PFSK-1 (cell line): ENCODE measurements around the gene RER1.

Experiments
- POLR2AphosphoS5 ChIP-seq: IDR thresholded peaks from 2 replicates; pipeline ENCODE4 v1.6.1; 2012; ENCODE audit warnings: low read depth, mild to moderate bottlenecking, control low read depth, low read length, moderate library complexity
- TF ChIP-seq, protein P1 (sequence below), 2 experiments: IDR thresholded peaks; 2 replicates each; pipeline versions ENCODE4 v1.6.1 to v1.8.0; 2011 to 2012; ENCODE audit warnings: low read depth in 2 of 2, low read length in 2 of 2, control low read depth in 1 of 2, inconsistent platforms in 1 of 2, mild to moderate bottlenecking in 1 of 2, moderate library complexity in 1 of 2; ENCODE audit not compliant: insufficient read depth in 1 of 2

DNA sequence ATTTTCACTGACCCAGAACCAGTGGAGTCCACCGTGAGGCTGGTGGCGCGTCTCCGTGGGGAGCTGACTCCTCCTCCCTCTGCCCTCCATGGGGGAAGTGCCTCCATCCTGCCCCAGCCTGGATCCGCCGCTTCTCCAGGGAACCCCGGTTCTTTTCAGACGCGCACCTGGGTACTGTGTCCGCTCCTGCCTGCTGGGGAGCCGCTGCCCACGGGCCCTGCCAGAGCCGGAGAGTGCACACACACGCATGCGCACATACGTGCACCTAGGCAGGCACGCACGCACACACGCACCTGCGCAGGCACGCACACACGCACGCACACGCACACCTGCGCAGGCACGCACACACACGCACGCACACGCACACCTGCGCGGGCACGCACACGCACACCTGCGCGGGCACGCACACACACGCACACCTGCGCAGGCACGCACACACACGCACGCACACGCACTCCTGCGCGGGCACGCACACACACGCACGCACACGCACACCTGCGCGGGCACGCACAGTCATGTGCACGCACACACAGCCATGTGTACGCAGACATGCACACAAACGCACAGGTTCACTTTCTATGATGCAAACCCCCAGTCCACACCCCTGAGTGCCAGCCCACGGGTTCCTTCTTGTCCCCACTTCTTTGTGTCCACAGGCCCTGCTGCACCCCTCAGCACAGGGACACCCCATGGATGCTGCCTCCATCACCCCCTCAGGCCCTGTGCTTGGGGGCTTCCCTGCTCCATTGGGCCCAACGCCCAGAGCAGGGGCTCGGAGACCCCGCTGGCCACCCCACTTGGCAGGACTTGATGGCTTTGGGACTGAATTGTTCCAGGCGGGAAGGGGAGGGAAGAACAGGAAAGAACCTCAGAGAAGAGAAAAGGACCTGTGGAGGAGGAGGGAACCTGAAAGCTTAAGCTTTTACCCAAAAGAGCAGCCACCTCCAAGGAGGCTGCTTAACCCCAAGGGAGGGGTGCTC, 43.0 kb upstream of the RER1 start:
- TF ChIP-seq, protein P1, sequence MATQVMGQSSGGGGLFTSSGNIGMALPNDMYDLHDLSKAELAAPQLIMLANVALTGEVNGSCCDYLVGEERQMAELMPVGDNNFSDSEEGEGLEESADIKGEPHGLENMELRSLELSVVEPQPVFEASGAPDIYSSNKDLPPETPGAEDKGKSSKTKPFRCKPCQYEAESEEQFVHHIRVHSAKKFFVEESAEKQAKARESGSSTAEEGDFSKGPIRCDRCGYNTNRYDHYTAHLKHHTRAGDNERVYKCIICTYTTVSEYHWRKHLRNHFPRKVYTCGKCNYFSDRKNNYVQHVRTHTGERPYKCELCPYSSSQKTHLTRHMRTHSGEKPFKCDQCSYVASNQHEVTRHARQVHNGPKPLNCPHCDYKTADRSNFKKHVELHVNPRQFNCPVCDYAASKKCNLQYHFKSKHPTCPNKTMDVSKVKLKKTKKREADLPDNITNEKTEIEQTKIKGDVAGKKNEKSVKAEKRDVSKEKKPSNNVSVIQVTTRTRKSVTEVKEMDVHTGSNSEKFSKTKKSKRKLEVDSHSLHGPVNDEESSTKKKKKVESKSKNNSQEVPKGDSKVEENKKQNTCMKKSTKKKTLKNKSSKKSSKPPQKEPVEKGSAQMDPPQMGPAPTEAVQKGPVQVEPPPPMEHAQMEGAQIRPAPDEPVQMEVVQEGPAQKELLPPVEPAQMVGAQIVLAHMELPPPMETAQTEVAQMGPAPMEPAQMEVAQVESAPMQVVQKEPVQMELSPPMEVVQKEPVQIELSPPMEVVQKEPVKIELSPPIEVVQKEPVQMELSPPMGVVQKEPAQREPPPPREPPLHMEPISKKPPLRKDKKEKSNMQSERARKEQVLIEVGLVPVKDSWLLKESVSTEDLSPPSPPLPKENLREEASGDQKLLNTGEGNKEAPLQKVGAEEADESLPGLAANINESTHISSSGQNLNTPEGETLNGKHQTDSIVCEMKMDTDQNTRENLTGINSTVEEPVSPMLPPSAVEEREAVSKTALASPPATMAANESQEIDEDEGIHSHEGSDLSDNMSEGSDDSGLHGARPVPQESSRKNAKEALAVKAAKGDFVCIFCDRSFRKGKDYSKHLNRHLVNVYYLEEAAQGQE (IDR thresholded peaks at IDR 0.05; ENCODE audit: insufficient read depth in 1 of 2, low read depth in 2 of 2, low read length in 2 of 2): no peak
- no peak for TF ChIP-seq POLR2AphosphoS5
